Neural progenitor cell (in vitro differentiated cells): Measurements from ENCODE around the gene IL1R2. TPM values are rescaled to one million over a fixed set of nuclear protein-coding genes. Genes with fewer than 3 reads are reported as not detected.

ENCODE experiments used
- DNase-seq: peaks from one replicate; pipeline ENCODE4 v3.0.0-alpha.2; 2016; ENCODE audit warnings: low spot score
- H2AFZ ChIP-seq: fragments of 200-600 bp; sonication (generic); replicated peaks from 2 replicates; pipeline ENCODE4 v1.6.1; 2016; ENCODE audit warnings: antibody characterized with exemption
- H3F3A ChIP-seq: fragments of 200-600 bp; sonication (generic); 2 replicates; pipeline ENCODE4 v1.6.1; 2016; ENCODE audit warnings: antibody characterized with exemption, low read depth
- H3K27ac ChIP-seq: fragments of 200-600 bp; sonication (generic); 2 replicates; pipeline ENCODE4 v1.5.1; 2016; ENCODE audit warnings: mild to moderate bottlenecking
- H3K27me3 ChIP-seq: fragments of 200-600 bp; sonication (generic); 2 replicates; pipeline ENCODE4 v1.6.1; 2016; ENCODE audit warnings: mild to moderate bottlenecking, moderate library complexity
- H3K36me3 ChIP-seq: fragments of 200-600 bp; sonication (generic); 2 replicates; pipeline ENCODE4 v1.5.1; 2016
- H3K4me1 ChIP-seq: fragments of 200-600 bp; sonication (generic); 2 replicates; pipeline ENCODE4 v1.6.1; 2016; ENCODE audit warnings: mixed run types
- H3K4me2 ChIP-seq: fragments of 200-600 bp; sonication (generic); 2 replicates; pipeline ENCODE4 v1.6.1; 2016
- H3K4me3 ChIP-seq: fragments of 200-600 bp; sonication (generic); 2 replicates; pipeline ENCODE4 v1.5.1; 2016
- H3K79me2 ChIP-seq: fragments of 200-600 bp; sonication (generic); 2 replicates; pipeline ENCODE4 v1.6.1; 2016; ENCODE audit warnings: low read depth
- H3K9ac ChIP-seq: fragments of 200-600 bp; sonication (generic); 2 replicates; pipeline ENCODE4 v1.6.1; 2016
- H3K9me3 ChIP-seq: fragments of 200-600 bp; sonication (generic); 2 replicates; pipeline ENCODE4 v1.5.1; 2016; ENCODE audit warnings: low read depth
- H4K20me1 ChIP-seq: fragments of 200-600 bp; sonication (generic); 2 replicates; pipeline ENCODE4 v1.6.1; 2016; ENCODE audit warnings: low read depth
- H3K27ac Mint-ChIP-seq: 3 replicates; pipeline ENCODE4 v1.8.0; 2021; ENCODE audit warnings: mixed read lengths
- H3K27me3 Mint-ChIP-seq: 2 replicates; pipeline ENCODE4 v1.8.0; 2022; ENCODE audit warnings: low read depth, mild to moderate bottlenecking, inconsistent platforms, moderate library complexity, mixed read lengths; ENCODE audit not compliant: insufficient read depth
- H3K36me3 Mint-ChIP-seq: 3 replicates; pipeline ENCODE4 v1.8.0; 2021; ENCODE audit warnings: mixed read lengths
- H3K4me1 Mint-ChIP-seq: 3 replicates; pipeline ENCODE4 v1.8.0; 2021; ENCODE audit warnings: mixed read lengths
- H3K4me3 Mint-ChIP-seq: 3 replicates; pipeline ENCODE4 v1.8.0; 2021; ENCODE audit warnings: mild to moderate bottlenecking, moderate library complexity, mixed read lengths
- H3K9me3 Mint-ChIP-seq: 3 replicates; pipeline ENCODE4 v1.8.0; 2020; ENCODE audit warnings: mixed read lengths
- CTCF ChIP-seq: fragments of 200-600 bp; sonication (generic); IDR thresholded peaks from 2 replicates; pipeline ENCODE4 v1.5.1; 2017; ENCODE audit warnings: antibody characterized with exemption, mild to moderate bottlenecking
- EZH2 ChIP-seq: fragments of 200-600 bp; sonication (generic); IDR thresholded peaks from 2 replicates; pipeline ENCODE4 v1.6.1; 2017; ENCODE audit warnings: antibody characterized with exemption, mild to moderate bottlenecking, moderate library complexity
- EZH2phosphoT487 ChIP-seq: fragments of 200-600 bp; sonication (generic); IDR thresholded peaks from 2 replicates; pipeline ENCODE4 v1.6.1; 2017; ENCODE audit warnings: antibody characterized with exemption
- total RNA-seq: library from RNA; depleted of rRNA; stranded (reverse); fragments of >200 nt; gene quantifications from 2 replicates; pipeline ENCODE4 v1.2.3, GENCODE V29; 2015; ENCODE audit warnings: low replicate concordance

IL1R2 gene
- total RNA-seq, 1 donor from 2014 or later: not detected

- no peaks in the 10 kb centered on the region for H3K4me1 ChIP-seq
- no peak overlapping the region for H3K9ac ChIP-seq
- no peak overlapping the region for H3K4me3 Mint-ChIP-seq
- H3K4me2 ChIP-seq: no peak overlapping the region
- H3K27me3 Mint-ChIP-seq: peaks cover 7% of the 10 kb centered on the region
- H3K9me3 Mint-ChIP-seq: peaks cover 4% of the 10 kb centered on the region
- no peaks in the 10 kb centered on the region for H3K79me2 ChIP-seq
- TF ChIP-seq EZH2phosphoT487 (no peak), CTCF (no peak), EZH2 (no peak)
- H3K36me3 Mint-ChIP-seq: no peaks in the 10 kb centered on the region
- H3F3A ChIP-seq: no peaks in the 10 kb centered on the region
- H3K27ac Mint-ChIP-seq: no peak overlapping the region
- no peaks in the 10 kb centered on the region for H3K27me3 ChIP-seq
- H3K4me3 ChIP-seq: no peak overlapping the region
- H3K36me3 ChIP-seq: no peaks in the 10 kb centered on the region
- H3K4me1 Mint-ChIP-seq: no peaks in the 10 kb centered on the region
- H4K20me1 ChIP-seq: no peaks in the 10 kb centered on the region
- no peak for DNase-seq
- H3K9me3 ChIP-seq: no peaks in the 10 kb centered on the region
- H2AFZ ChIP-seq: no peak overlapping the region
- H3K27ac ChIP-seq: no peak overlapping the region
These were observed 33.7 kb upstream of the IL1R2 start for GRCh38 chr2:101958061-101958460.

DNA sequence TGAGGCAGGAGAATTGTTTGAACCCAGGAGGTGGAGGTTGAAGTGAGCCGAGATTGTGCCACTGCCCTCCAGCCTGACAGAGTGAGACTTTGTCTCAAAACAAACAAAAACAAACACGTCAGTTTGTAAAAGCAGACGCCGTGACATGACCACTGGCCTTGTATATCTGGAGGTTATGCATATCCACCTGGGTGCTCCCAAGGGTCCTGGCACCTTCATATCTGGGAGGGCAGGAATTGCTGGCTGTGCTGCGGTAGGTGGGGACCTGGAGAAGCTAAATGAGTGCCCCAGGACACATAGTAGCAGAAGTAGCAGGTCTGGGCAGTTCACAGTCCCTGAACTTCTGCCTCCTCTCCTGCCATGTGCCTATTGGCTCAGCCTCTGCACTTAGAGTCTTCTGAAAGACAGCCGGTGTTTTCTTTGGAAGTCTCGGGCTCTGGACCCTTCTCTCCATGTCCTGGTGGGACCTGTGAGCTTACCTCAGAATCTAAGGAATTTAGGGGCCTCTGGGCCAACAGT, 30.9 kb upstream of the IL1R2 start:
- Mint-ChIP-seq H3K36me3 (no peaks in the 10 kb centered on the region), H3K27ac (no peak overlapping the region), H3K27me3 (peaks cover 9% of the 10 kb centered on the region), H3K4me3 (no peak overlapping the region), H3K4me1 (peaks cover 2% of the 10 kb centered on the region), H3K9me3 (peaks cover 4% of the 10 kb centered on the region)
- H3K79me2 ChIP-seq: no peaks in the 10 kb centered on the region
- no peak for DNase-seq
- H3K4me1 ChIP-seq: no peaks in the 10 kb centered on the region
- H3K9me3 ChIP-seq: no peaks in the 10 kb centered on the region
- H3K4me3 ChIP-seq: no peak overlapping the region
- no peaks in the 10 kb centered on the region for H4K20me1 ChIP-seq
- H3K27ac ChIP-seq: no peak overlapping the region
- H3K4me2 ChIP-seq: no peak overlapping the region
- no peak overlapping the region for H3K9ac ChIP-seq
- no peaks in the 10 kb centered on the region for H3K27me3 ChIP-seq
- no peaks in the 10 kb centered on the region for H3F3A ChIP-seq
- TF ChIP-seq EZH2phosphoT487: no peak
- no peak for TF ChIP-seq CTCF
- TF ChIP-seq EZH2: no peak
- H3K36me3 ChIP-seq: no peaks in the 10 kb centered on the region
- peak overlapping the region; percentile 5 for H2AFZ ChIP-seq

GRCh38 chr2:101961338-101962191, 30.2 kb upstream of the IL1R2 start:
- no peak for TF ChIP-seq EZH2
- no peak for TF ChIP-seq EZH2phosphoT487
- TF ChIP-seq CTCF: no peak
- H3K9ac ChIP-seq: no peak overlapping the region
- H3F3A ChIP-seq: no peaks in the 10 kb centered on the region
- no peak overlapping the region for H3K4me3 ChIP-seq
- H3K79me2 ChIP-seq: no peaks in the 10 kb centered on the region
- no peak overlapping the region for H3K4me2 ChIP-seq
- no peak for DNase-seq
- Mint-ChIP-seq H3K9me3 (peaks cover 4% of the 10 kb centered on the region), H3K27me3 (peaks cover 9% of the 10 kb centered on the region), H3K4me3 (no peak overlapping the region), H3K36me3 (no peaks in the 10 kb centered on the region), H3K27ac (peak overlapping the region; percentile 91), H3K4me1 (peaks cover 2% of the 10 kb centered on the region)
- no peaks in the 10 kb centered on the region for H3K27me3 ChIP-seq
- H3K4me1 ChIP-seq: no peaks in the 10 kb centered on the region
- H3K9me3 ChIP-seq: no peaks in the 10 kb centered on the region
- H3K27ac ChIP-seq: no peak overlapping the region
- peak overlapping the region; percentile 5 for H2AFZ ChIP-seq
- no peaks in the 10 kb centered on the region for H3K36me3 ChIP-seq
- H4K20me1 ChIP-seq: no peaks in the 10 kb centered on the region
